Middle frontal gyrus (tissue), 1 donor: ENCODE measurements around the gene LDLRAD2.
"Not testable (repeated sequence)": the region's sequence is repeated elsewhere in the genome, so short reads cannot be mapped to it uniquely, and the experiment has no call there.

Experiments
- DNase-seq: peaks from one replicate; pipeline ENCODE4 v3.0.0-alpha.2; 2015; ENCODE audit warnings: low spot score; ENCODE audit errors: extremely low spot score

LDLRAD2 gene

DNA sequence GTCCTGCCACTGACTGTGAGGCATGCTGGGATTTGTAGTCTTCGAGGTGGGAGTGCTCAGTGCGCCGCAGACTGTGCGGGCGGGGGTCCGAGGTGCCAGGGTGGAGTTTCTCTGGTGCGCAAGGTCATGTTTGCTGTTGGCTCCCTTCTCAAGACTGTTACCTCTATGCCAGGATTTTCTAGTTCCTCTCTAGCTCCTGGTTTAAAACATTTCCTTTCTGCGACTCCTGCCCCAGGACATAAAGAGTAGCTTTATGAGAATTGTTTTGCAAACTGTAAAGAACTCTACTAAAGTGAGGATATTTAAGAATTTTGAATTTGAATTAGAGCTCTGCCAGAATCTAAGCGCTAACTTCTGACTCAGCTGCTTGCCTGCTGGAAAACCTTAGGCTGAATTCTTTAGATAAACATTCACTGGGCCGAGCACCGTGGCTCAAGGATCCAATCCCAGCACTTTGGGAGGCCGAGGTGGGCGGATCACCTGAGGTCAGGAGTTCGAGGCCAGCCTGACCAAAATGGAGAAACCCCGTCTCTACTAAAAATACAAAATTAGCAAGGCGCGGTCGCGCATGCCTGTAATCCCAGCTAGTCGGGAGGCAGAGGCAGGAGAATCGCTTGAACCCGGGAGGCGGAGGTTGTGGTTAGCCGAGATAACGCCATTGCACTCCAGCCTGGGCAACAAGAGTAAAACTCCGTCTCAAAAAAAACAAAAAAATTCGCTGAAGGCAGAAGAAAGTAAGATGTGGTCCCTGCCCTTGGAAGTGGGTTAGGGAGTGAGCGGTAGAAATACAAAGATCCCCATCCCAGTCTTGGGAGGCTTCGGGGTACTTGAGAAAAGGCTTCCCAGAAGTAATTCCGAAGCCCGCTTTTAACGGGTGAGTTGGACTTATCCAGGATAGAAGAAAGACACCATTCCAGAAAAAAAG, 28.1 kb upstream of the LDLRAD2 start:
- DNase-seq = no peak

DNA sequence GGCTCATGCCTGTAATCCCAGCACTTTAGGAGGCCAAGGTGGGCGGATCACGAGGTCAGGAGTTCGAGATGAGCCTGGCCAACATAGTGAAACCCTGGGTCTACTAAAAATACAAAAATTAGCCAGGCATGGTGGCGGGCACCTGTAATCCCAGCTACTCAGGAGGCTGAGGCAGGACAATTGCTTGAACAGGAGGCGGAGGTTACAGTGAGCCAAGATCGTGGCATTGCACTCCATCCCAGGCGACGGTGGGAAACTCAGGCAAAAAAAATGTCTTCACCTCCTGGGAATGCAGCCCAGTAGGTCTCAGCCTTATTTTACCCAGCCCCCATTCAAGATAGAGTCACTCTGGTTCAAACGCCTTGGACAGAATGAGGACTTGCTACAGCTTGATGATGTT, 26.3 kb upstream of the LDLRAD2 start:
- DNase-seq = not testable (repeated sequence)

DNA sequence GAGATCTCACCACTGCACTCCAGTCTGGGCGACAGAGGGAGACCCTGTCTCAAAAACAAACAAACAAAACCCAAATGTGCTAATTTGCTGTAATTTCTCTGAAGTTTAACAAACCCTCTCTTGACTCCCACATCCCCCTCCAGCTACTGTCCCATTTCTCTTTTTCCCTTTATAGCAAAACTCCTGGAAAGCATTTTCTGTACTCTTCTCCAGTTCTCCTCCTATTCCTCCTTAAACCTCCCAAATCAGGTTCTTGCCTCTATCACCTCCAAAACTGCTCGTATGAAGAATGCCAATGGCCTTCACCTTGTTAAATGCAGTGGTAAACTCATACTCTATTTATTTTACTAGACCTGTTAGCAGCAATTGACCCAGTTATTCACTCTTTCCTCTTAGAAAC, 25.4 kb upstream of the LDLRAD2 start:
- no peak for DNase-seq

DNA sequence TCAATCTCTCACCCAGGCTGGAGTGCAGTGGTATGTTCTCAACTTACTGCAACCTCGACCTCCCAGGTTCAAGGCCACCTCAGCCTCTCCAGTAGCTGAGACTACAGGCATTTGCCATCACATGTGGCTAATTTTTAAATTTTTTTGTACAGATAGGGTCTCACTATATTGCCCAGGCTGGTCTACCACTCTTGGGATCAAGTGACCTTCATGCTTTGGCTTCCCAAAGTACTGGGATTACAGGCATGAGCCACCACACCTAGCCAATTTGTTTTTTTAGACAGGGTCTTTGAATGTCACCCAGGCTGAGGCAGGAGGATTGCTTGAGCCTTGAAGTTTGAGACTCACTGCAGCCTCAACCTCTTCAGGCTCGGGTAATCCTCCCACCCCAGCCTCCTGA, 19.0 kb upstream of the LDLRAD2 start:
- no peak for DNase-seq

DNA sequence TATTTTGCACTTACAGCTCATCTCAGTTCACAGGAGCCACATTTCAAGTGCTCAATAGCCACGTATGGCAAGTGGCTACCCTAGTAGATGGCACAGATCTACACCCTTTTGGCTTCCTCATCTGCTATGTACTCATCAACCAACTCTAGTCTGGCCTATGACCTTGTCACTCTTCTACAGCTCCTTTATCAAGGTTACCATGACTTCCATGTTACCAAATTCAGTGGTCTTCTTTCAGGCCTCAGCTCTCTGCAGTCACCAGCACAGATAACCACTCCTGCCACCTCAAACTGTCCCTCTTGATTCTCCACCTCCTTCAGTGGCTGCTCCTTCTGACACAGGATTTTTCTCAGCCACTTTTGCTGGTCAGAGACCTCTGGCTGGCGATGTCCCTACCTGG, 17.4 kb upstream of the LDLRAD2 start:
- DNase-seq = no peak

DNA sequence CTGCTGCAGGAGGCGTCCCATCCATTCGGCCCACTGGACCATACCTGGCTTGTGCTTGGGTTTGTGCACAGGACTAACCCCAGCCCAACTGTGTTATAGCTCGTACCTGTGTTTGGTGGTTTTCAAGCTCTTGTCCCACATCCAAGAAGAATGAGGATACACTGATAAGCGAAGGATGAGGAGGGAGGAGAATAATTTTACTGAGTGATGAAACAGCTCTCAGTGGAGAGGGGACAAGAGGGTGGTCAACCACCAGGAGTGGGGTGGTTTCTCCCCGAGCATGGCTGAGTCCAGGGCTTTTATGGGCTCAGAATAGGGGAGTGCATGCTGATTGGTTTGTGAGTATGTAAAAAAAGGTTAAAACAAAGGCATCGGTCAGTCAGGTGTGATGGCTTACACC, 17.0 kb upstream of the LDLRAD2 start:
- DNase-seq = no peak

DNA sequence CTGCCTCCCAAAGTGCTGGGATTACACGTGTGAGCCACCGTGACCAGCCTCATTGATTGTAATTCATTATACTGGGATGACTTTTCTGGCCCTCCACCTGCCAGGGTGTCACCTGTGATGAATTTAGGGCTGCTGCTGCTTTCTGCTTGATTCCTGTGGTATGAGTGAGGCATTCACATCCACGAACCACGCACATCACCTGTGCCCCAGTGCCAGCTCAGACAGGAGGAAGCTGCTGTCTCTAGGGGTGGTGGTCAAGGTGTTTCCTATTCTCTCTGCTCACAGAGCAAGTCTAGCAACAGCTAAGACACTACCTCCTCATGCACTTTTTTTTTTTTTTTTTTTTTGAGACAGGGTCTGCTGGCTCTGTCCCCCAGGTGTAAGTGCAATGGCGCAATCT, 12.3 kb upstream of the LDLRAD2 start:
- no peak for DNase-seq

DNA sequence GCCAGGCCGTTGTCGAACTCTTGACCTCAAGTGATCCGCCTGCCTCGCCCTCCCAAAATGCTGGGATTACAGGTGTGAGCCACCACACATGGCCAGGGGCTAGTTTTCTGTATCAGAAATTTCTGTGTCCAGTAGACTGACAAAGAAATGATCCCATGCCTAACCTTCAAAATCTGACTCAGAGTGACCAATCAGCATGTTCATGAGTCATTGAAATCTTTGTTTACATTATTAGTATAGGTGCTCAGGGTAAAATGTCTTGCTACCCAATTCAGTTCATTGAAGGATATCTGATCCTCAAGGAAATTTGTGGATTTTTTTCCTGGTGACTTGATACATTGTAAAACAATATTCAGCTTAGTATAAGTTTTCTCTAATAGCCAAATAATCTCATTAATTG, 11.0 kb upstream of the LDLRAD2 start:
- no peak for DNase-seq

DNA sequence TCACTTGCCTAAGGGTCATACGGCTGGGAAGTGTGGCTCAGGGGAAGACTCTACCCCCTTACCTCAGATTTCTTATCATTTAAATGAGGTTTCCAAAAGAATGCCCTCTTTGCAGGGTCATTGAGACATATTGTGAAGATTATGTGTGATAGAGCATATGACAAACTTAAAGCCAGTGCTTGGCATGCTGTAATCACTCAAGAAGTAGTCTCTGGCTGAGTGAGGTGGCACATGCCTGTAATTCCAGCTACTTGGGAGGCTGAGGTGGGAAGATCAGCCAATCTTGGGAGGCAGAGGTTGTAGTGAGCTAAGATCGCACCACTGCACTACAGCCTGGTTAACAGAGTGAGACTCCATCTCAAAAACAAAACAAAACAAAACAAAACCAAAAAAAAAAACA, 7.5 kb upstream of the LDLRAD2 start:
- no peak for DNase-seq

DNA sequence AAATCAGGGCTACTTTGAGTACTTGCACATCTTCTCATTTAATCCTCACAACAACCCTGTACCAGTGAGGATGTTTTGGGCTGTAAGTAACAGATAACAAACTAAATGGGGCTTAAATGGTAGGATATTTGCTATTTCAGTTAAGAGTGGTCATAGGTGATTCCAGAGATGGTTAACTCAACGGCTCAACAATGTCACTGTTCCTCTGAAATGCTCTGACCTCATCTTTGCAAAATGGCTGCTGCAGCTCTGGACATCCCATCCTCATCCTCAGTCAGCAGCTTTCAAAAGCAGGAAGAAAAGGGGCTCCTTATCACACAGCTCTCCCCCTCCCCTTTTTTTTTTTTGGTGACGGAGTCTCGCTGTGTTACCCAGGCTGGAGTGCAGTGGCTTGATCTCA, 1.5 kb downstream of the LDLRAD2 start:
- no peak for DNase-seq

DNA sequence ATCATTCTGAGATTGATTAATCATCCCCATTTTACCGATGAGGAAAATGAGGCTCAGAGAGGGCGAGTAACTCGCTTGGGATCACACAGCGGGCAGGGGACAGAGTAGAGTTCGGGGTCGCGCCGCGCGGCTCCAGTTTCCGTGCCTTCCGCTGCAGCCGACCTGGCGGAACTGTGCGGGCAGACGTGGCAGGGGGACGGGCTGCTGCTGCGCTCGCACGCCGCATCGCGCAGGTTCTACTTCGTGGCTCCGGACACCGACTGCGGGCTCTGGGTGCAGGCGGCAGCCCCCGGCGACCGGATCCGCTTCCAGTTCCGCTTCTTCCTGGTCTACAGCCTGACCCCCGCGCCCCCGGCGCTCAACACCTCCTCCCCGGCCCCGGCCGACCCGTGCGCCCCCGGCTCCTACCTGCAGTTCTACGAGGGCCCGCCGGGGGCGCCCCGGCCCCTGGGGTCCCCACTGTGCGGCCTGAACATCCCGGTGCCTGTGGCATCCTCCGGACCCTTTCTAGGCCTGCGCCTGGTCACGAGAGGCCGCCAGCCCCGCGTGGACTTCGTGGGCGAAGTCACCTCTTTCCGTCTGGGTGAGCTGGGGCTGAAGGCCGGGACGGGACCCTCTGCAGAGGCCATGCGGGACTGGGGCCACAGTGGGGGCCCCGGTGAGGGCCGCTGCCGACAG, 2.3 kb downstream of the LDLRAD2 start:
- DNase-seq = no peak

DNA sequence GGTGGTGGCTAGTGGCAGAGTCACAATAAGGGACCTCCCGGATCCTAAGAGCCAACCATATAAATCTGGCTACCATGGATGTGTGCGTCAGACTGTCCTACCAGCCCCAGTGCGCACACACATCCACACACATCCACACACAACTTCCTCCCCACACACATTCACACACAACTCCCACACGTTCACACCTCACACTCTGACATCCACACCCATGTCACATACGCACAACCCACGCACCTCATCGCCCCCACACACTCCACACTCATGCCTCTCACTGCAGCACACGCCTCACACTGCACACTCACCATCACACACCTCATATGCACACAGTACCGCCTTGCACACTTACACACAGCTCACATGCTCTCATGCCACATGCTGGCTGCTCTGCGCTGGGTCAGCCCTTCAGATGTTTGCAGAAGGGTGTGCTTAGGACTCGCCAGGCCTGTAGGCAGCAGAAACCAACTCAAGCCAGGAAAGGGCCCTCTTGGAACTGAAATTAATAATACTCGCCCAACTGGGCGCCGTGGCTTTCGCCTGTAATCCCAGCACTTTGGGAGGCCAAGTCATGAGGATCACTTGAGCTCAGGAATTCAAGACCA, 3.0 kb downstream of the LDLRAD2 start:
- DNase-seq = no peak

DNA sequence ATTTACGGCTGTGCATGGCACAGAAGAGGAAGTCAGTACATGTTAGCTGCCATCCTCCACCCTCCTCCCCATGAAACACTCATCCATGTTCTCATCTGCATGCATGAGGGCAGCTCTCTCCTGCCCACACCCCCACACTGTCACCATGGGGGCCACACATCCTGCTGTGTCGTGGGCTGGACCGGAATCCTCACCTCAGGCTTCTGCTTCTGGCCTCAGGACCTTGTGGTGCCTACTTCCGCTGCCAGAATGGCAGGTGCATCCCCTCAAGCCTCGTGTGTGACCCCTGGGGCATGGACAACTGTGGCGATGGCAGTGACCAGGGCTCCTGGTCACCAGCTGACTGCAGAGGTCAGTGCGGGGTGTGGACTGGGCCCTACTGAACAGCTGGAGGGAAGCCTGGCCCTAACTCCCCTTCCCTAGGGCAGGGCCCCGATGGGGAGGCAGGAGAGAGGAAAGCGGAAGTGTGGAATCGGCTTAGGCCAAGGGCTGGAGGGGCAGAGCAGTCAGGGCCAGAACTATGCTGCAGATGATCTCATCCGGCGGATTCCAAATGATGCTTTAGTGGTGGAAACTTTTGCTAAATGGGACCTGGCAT, 3.8 kb downstream of the LDLRAD2 start:
- no peak for DNase-seq

DNA sequence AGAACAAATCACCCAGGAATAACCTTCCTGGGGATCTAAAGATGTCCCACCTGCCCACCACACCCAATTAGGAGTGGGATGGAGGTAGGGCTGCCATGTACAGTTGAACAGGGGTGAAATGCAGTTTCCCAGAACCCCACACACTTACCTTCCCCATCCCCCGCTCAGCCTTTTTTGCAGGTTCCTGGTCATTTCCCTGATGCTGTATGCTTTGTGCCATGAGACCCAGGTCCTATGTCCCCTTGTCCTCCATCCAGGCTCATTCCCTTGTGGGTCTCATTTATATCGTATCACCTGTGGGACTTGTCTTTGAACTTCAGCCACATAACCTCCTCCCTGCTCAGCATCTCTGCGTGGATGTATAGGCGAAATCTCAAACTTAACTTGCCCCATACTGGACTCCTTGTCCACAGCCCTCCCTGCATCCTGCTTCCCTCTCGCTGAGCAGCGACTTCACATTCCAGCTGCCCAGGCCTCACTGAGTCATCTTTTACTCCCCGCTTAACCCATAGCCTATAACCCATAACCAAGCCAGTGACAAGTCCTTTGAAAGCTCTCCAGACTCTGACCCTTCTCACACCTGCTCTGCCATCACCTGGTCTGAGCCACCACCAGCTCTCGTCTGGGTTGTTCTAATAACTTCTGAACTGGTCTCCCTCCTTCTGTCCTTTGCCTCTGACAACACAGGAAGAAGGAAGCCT, 4.7 kb downstream of the LDLRAD2 start:
- DNase-seq = no peak

DNA sequence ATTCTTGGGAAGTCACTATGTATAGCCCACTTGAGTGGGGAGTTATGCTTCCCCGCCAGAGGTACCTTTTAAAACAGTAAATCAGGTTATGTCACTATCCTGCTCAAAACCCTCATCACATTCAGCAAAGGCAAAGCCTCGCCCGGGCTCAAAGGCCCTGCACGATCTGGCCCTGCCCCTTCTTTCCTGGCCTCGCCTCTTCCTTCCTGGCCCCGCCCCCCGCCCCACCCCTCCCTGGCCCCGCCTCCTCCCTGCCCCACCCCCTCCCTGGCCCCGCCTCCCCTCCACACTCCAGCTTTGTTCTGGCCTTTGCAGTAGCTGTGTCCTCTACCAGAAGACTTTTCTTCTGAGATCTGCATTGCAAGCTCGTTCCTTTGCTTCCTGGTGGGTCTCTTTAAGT, 6.6 kb downstream of the LDLRAD2 start:
- no peak for DNase-seq

DNA sequence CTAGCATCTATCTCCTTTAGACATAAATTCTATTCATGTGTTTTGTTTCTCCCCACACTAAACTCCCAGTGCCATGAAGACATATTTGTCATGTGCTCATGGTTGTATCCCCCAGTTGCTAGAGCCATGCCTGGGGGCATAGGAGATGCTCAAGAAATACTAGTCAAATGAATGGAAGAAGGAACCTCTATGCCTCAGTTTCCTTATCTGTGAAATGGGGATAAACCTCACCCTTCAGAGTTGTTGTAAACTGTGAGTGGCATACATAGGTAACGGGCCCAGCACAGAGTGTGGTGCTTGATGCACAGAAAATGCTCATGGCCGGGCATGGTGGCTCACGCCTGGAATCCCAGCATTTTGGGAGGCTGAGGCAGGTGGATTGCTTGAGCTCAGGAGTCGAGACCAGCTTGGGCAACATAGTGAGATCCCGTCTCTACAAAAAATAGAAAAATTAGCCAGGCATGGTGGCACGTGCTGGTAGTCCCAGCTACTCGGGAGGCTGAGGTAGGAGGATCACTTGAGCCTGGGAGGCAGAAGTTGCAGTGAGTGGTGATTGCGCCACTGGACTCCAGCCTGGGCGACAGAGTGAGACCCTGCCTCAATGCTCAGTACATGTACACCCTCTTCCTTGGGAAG, 8.7 kb downstream of the LDLRAD2 start:
- DNase-seq = no peak

DNA sequence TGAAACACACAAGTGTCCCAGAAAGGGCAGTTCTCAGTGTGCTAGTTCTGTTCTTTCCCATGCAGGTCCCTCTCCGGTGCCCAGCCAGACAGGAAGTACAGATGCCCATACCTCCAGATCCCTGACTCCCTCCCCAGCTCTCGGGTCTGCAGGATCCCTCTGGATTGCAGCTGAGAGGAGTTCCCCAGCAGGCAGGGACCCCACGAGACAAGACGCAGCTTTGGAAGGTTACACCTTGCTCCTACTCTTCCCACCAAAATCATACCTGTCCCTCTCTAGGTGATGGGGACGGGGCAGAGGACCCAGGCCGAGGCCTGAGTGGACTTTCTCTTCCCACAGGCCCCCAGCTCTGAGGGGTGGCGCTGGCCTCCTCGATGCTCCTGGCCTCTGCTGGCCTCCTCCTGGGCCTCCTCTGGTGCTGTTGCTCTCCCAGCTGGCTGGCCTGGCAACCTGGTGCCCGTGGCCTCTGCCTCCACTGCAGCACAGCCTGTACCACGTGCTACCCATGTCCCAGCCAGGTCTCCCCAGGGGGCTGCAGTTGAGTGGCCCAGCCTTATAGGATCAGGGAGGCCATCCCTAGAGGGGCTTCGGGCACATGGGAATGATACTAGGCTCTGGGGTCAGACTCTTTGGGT, 9.4 kb downstream of the LDLRAD2 start:
- DNase-seq = no peak

DNA sequence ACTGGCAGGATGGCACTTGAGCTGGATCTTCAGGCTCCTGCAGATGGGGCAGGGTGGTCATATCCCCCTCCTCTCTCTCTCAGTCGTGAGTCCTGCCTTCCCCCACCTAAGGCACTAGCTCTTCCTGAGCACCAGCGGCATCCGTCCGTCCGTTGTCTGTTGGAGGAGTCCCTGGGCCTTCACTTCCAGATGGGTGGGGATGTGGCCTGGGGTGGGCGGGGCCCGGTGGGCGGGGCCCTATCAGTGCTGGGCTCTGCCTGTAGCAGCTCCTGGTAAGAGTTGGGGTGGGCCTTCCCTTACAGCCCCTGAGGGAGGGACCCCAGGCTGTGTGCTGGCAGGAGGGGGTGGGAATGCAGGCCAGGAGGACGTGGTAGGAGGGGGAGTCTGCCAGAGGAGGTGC, 10.3 kb downstream of the LDLRAD2 start:
- no peak for DNase-seq

DNA sequence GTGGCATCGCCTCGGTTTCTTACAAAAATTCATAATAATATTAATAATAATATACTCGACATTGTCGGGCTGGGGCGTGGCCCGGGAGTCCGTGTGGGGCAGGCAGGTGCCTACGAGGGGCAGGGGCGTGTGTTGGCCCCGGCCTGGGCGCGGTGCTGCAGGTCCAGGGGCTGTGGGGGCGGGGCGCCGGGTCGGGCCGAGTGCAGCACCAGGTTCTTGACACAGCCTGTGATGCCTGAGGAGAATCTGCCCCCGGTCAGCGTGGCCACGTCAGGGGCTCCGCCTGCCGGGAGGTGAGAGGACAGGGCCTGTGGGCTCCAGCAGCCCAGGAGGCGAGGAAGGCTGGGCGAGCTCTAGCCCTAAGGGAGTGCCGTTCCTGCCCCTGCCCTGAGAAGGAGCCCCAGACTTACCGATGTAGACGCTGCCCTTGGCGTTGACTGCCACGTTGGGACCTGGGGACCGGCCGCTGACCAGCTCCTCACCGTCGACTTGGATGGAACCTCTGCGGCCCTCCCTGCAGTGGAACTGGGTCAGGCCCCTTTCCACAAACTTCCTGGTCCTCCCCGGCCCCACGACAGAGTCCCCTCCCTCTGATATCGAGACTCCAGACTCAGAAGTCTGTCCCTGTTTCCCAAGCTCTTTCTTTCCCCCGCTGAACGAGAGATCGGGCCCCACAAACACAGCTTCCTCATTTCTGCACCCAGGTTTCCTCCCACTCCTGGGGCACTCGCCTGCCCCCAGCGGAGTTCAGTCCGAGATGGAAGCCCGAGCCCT, 11.3 kb downstream of the LDLRAD2 start:
- no peak for DNase-seq
